BE2C (cell line): ENCODE results near the gene MAMLD1.

Source experiments
- DNase-seq: peaks from one replicate; pipeline ENCODE4 v3.0.0-alpha.2; 2020
- H3K27me3 ChIP-seq: fragments of 250-450 bp; sonication (Bioruptor Pico); 2 replicates; pipeline ENCODE4 v1.5.1; 2020; ENCODE audit warnings: mild to moderate bottlenecking
- H3K36me3 ChIP-seq: fragments of 250-450 bp; sonication (Bioruptor Pico); 2 replicates; pipeline ENCODE4 v1.5.1; 2020; ENCODE audit warnings: mild to moderate bottlenecking
- H3K4me1 ChIP-seq: fragments of 250-450 bp; sonication (Bioruptor Pico); 2 replicates; pipeline ENCODE4 v1.5.1; 2020
- H3K4me3 ChIP-seq: 2 replicates; pipeline ENCODE4 v1.5.1; 2011; ENCODE audit warnings: low read depth, low read length
- H3K9me3 ChIP-seq: fragments of 250-450 bp; sonication (Bioruptor Pico); 2 replicates; pipeline ENCODE4 v1.5.1; 2020
- TF ChIP-seq, protein P1 (sequence below): IDR thresholded peaks from 2 replicates; pipeline ENCODE4 v1.5.1; 2012; ENCODE audit warnings: mild to moderate bottlenecking, low read depth, low read length

Gene MAMLD1

DNA sequence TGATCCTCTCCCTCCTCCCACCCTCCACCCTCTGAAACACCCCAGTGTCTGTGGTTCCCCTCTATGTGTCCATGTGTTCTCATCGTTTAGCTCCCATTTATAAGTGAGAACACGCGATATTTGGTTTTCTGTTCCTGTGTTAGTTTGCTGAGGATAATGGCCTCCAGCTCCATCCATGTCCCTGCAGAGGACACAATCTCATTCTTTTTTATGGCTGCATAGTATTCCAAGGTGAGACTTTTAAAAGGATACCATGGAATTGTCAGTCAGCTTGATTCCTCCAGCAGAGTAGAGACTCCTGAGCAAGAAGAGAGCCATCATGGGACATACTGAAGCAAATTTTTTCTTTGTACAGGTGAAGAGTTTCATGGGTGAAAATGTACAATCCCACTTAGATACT lies 166.5 kb downstream of the MAMLD1 start:
- TF ChIP-seq, protein P1, sequence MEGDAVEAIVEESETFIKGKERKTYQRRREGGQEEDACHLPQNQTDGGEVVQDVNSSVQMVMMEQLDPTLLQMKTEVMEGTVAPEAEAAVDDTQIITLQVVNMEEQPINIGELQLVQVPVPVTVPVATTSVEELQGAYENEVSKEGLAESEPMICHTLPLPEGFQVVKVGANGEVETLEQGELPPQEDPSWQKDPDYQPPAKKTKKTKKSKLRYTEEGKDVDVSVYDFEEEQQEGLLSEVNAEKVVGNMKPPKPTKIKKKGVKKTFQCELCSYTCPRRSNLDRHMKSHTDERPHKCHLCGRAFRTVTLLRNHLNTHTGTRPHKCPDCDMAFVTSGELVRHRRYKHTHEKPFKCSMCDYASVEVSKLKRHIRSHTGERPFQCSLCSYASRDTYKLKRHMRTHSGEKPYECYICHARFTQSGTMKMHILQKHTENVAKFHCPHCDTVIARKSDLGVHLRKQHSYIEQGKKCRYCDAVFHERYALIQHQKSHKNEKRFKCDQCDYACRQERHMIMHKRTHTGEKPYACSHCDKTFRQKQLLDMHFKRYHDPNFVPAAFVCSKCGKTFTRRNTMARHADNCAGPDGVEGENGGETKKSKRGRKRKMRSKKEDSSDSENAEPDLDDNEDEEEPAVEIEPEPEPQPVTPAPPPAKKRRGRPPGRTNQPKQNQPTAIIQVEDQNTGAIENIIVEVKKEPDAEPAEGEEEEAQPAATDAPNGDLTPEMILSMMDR: no peak
- H3K9me3 ChIP-seq: no peaks in the 10 kb centered on the region
- no peak overlapping the region for H3K4me3 ChIP-seq
- no peaks in the 10 kb centered on the region for H3K4me1 ChIP-seq
- no peaks in the 10 kb centered on the region for H3K27me3 ChIP-seq
- no peak for DNase-seq
- H3K36me3 ChIP-seq: no peaks in the 10 kb centered on the region

DNA sequence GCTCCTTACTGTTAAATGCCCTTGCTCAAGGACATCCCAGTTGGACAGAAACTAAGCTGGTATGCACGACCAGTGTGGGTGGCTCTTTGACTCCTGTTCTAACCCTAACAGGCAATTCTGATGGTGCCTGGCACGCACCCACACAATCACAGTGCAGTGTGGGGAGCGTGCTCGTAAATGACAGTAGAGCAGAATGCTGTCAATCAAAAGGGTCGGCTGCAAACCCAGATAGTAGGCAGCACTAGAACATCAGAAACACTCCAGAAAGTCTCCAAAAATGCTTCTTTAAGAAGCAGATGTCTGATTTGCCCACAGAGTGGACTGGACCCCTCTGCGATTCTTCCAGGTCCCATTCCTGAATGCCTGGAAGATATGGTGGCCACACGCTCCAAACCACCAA lies 167.7 kb downstream of the MAMLD1 start:
- Histone ChIP-seq H3K9me3 (no peaks in the 10 kb centered on the region), H3K27me3 (no peaks in the 10 kb centered on the region), H3K36me3 (no peaks in the 10 kb centered on the region), H3K4me1 (no peaks in the 10 kb centered on the region), H3K4me3 (no peak overlapping the region)
- no peak for DNase-seq
- TF ChIP-seq, protein P1: no peak

DNA sequence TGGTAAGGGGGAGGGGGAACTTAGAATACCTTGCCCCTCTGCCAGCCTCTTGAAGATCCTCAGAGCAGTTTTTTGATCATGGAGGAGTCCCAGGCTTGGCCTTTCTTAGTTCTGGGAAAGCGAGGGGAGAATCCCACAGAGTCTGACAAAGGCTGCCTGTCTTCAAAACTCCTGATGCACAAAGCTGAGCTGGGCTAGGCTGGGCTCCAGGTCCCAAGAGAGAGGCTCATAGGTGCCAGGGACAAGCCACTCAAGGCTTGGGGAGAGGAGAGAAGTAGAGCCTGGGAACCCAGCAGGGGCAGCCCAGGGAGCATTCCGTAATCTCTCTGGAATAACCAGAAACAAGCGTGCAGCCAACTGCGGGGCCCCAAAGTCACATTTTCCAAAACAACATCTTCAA lies 168.3 kb downstream of the MAMLD1 start:
- Histone ChIP-seq H3K4me3 (no peak overlapping the region), H3K27me3 (no peaks in the 10 kb centered on the region), H3K4me1 (no peaks in the 10 kb centered on the region), H3K9me3 (no peaks in the 10 kb centered on the region), H3K36me3 (no peaks in the 10 kb centered on the region)
- no peak for DNase-seq
- TF ChIP-seq, protein P1: no peak

DNA sequence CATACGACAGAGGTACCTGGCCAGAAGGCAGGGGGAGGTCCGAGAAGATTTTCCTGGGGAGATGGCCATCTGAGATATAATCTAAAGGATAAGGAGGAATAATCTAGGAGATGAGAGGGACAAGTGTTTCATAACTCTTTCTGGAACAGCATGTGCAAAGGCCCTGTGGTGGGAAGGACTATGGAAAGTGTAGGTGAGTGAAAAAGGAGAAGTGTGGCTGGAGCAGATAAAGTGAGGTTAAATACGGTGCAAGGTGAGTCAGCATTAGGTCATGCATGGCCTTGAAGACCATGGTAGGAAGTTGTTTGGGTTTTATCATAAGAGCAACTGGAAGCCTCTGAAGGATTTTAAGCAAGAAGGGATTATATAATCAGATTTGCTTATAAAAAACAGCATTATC lies 170.7 kb downstream of the MAMLD1 start:
- Histone ChIP-seq H3K9me3 (no peaks in the 10 kb centered on the region), H3K36me3 (no peaks in the 10 kb centered on the region), H3K4me3 (no peak overlapping the region), H3K4me1 (no peaks in the 10 kb centered on the region), H3K27me3 (no peaks in the 10 kb centered on the region)
- TF ChIP-seq, protein P1: no peak
- DNase-seq: no peak

DNA sequence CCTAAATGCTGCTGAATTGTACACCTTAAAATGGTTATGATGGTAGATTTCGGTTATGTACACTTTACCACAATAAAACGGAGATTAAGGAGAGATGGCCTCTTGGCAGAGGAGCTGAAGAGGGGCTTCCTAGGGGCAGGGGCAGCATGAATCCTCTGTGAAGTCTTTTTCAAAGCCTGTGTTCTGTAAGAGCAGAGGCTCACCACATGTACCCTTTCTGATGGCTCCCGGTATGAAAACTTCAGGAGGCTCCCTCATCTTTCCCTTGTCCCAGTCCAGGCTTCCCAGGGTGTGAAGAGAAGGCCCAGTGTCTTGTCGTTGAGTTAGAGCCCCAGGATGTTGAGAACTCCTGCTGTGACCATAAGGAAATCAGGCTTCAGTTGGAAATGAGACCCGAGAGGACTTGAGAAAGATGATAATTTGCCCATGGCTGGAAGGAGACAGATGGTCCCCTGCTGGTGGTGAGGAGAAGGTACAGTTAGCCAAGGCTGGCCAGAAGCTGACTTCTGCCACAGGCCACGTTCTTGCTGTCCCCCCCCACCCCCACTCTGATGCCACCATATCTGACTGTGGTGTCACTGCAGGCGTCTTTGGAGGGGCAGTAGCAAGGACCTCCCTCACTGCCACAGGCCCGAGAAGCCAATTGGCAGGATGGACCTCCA lies 173.5 kb downstream of the MAMLD1 start:
- no peaks in the 10 kb centered on the region for H3K27me3 ChIP-seq
- DNase-seq: no peak
- no peaks in the 10 kb centered on the region for H3K9me3 ChIP-seq
- no peaks in the 10 kb centered on the region for H3K4me1 ChIP-seq
- no peak overlapping the region for H3K4me3 ChIP-seq
- TF ChIP-seq, protein P1: no peak
- H3K36me3 ChIP-seq: no peaks in the 10 kb centered on the region

DNA sequence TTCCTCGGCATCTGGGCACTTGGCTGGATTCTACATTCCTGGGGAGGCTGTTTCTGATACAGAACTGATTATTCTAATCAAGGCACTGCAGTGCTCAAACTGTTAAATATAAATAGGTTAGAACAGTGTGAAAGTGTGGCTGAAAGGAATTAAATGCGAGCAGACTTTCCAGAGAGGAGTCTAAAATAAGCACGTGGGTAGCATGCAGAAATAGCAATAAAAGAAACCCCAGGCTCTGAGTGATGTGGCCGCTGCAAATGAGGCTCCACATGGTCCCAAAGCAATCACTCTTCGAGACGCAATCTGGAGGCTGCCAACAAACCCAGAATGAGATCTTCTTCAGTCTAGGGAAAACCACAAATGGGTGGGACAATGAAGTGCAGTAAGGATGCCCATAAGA lies 174.7 kb downstream of the MAMLD1 start:
- Histone ChIP-seq H3K9me3 (no peaks in the 10 kb centered on the region), H3K27me3 (no peaks in the 10 kb centered on the region), H3K36me3 (no peaks in the 10 kb centered on the region), H3K4me1 (no peaks in the 10 kb centered on the region), H3K4me3 (no peak overlapping the region)
- TF ChIP-seq, protein P1: no peak
- DNase-seq: no peak
